HG02852 (cell line): ENCODE data around the gene TEX12.
"Not testable (repeated sequence)": the region's sequence is repeated elsewhere in the genome, so short reads cannot be mapped to it uniquely, and the experiment has no call there.

Source experiments
- ATAC-seq: cut with Tn5 transposase; IDR thresholded peaks from one replicate; pipeline ENCODE4 v1.9.1; 2021; ENCODE audit warnings: mild to moderate bottlenecking, moderate library complexity; ENCODE audit not compliant: unreplicated experiment

Gene TEX12

GRCh38 chr11:112163875-112164685, 3.1 kb upstream of the TEX12 start, which contains the start of gene IL18:
TSS of gene IL18 (minus strand) at chr11:112164094. CDS start at chr11:112155053, 9,041 bp downstream.
- ATAC-seq: no peak

GRCh38 chr11:112165049-112165448, 2.1 kb upstream of the TEX12 start:
- no peak for ATAC-seq

GRCh38 chr11:112166562-112166961, 610 bp upstream of the TEX12 start:
- ATAC-seq: no peak

GRCh38 chr11:112172362-112172994, 5.3 kb downstream of the TEX12 start:
- peak; percentile 46 for ATAC-seq

GRCh38 chr11:112173152-112173551, 6.0 kb downstream of the TEX12 start:
- no peak for ATAC-seq

- ATAC-seq: peak; percentile 57
These were observed 7.8 kb downstream of the TEX12 start, which contains the start of gene BCO2 for GRCh38 chr11:112174789-112175598. TSS of gene BCO2 (plus strand) at chr11:112175512. CDS start at chr11:112175602, 90 bp downstream.

- ATAC-seq: no peak
These were observed 8.4 kb downstream of the TEX12 start for GRCh38 chr11:112175599-112175952.

GRCh38 chr11:112176077-112176476, 8.9 kb downstream of the TEX12 start:
- ATAC-seq: no peak

GRCh38 chr11:112177589-112177988, 10.4 kb downstream of the TEX12 start:
- ATAC-seq: no peak

- ATAC-seq: no peak
These were observed 11.3 kb downstream of the TEX12 start for GRCh38 chr11:112178428-112178827.

GRCh38 chr11:112178936-112179335, 11.8 kb downstream of the TEX12 start:
- no peak for ATAC-seq

- ATAC-seq: no peak
These were observed 12.4 kb downstream of the TEX12 start for GRCh38 chr11:112179601-112180000.

GRCh38 chr11:112182867-112183266, 15.7 kb downstream of the TEX12 start:
- no peak for ATAC-seq

- no peak for ATAC-seq
These were observed 18.7 kb downstream of the TEX12 start for GRCh38 chr11:112185883-112186282.

- ATAC-seq: no peak
These were observed 19.1 kb downstream of the TEX12 start for GRCh38 chr11:112186304-112186703.

- not testable (repeated sequence) for ATAC-seq
These were observed 27.9 kb downstream of the TEX12 start for GRCh38 chr11:112195113-112195512.

- no peak for ATAC-seq
These were observed 28.8 kb downstream of the TEX12 start for GRCh38 chr11:112195951-112196351.

GRCh38 chr11:112196519-112197087, 29.4 kb downstream of the TEX12 start:
- no peak for ATAC-seq

GRCh38 chr11:112199101-112199500, 31.9 kb downstream of the TEX12 start:
- ATAC-seq: not testable (repeated sequence)

GRCh38 chr11:112200252-112200651, 33.1 kb downstream of the TEX12 start:
- no peak for ATAC-seq

GRCh38 chr11:112206071-112206470, 38.9 kb downstream of the TEX12 start:
- ATAC-seq: no peak
